ENCODE data around the gene CFAP45.
A peak's percentile ranks its signal among the peaks of the same experiment; 100 is the strongest.

Gene CFAP45

DNA sequence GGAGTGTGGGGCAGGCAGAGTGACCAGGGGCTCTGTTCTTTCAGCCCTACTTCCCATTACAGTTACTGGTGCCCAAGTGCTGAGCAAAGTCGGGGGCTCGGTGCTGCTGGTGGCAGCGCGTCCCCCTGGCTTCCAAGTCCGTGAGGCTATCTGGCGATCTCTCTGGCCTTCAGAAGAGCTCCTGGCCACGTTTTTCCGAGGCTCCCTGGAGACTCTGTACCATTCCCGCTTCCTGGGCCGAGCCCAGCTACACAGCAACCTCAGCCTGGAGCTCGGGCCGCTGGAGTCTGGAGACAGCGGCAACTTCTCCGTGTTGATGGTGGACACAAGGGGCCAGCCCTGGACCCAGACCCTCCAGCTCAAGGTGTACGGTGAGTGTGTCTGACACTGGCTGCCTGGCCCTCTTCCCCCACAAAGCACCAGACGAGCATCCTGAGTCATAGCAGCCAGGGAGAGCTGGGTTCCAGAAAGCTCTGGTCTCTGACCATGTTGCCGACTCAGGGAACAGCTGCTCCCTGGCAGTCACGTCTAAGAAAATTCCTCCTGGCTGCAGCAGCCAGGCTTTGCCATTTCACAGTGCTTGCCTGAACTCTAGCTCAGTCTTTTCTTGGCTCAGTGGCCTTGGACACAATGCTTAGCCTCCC is 70.0 kb downstream of the CFAP45 start:
- DNase-seq (ENCODE audit: low read depth in 2 of 3, low spot score in 2 of 3), result no peak

DNA sequence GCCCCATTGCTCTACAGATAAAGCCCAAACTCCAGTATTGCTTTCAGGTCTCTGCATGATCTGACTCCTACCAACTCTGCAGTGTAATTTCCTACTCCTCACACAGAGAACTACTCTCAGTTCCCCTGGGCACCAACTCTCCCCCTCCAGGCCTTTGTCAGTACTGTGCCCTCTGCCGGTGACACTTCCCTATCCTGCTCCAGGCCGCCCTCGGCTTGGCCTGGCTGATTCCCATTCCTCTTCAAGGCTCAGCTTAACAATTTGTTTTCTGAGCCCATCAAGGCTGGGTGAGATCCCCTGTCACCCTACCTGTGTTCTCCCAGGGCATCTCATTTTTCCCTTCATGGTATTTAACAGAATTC is 70.7 kb downstream of the CFAP45 start:
- no peak for DNase-seq (ENCODE audit: low read depth in 2 of 3, low spot score in 2 of 3)

DNA sequence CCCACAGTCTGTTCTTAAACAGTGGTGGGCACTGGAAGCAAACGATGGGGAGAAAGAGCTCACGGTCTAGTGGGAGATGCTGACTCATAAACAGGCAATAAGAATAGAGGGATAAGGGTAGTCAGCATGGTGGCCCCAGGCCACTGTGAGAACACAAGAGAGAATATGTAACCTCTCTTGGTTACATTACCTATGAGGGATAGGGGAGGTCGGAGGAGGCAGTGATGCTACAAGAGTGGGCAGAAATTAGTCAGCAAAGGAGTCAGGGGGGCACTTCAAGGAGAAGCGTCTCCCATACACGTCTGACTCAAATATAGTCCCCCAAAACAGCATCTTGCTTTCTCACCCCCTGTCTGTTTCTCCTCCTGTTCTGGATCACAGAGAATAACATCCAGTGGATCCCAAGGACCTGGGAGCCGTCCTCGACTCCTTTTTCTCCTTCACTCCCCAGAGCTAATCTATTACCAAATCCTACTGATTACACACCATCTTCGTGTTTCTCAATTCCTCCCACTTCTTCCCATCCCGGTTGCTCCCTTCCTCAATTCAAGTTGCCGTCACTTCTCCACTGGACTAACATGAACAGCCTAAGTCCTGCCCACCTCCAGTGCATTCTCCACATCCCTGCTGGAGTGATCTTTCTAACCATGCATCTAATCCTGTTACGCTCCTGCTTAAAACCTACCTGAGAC is 71.2 kb downstream of the CFAP45 start:
- DNase-seq (ENCODE audit: low read depth in 2 of 3, low spot score in 2 of 3), result no peak

DNA sequence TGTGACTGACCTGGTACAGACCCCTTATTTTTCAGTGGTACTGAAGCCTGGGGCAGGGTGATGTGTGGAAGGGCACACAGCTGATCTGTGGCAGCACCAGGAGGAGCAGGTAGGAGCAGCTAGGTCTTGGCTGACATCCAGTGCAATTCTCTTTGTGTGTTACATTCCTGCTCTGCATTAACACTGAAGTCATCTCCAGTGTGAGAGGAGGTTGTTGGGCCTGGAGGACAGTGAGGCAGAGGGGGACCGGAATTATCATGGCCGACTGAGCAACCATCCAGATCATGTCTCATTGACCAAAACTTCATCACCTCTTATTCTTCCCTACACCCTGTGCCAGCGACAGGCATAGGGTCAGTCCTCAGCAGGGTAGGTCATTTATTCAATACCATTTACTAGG is 71.8 kb downstream of the CFAP45 start:
- no peak for DNase-seq (ENCODE audit: low read depth in 2 of 3, low spot score in 2 of 3)

DNA sequence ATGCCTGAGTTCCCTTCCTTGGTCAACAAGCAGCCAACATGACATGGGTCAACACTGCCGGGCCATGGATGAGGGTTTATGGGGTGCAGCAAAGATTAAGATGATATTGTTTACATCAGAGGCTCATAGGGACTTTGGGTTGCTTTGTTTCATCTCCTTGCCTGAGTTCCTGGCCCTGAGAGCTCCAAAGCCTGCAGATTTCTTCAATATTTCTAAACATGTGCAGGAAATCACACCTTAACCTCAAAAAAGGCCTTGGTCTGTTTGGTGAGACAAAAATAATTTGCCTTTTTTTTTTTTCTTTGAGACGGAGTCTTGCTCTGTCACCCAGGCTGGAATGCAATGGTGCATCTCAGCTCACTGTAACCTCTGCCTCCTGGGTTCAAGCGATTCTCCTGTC is 72.4 kb downstream of the CFAP45 start:
- DNase-seq (ENCODE audit: low read depth in 2 of 3, low spot score in 2 of 3), result no peak

DNA sequence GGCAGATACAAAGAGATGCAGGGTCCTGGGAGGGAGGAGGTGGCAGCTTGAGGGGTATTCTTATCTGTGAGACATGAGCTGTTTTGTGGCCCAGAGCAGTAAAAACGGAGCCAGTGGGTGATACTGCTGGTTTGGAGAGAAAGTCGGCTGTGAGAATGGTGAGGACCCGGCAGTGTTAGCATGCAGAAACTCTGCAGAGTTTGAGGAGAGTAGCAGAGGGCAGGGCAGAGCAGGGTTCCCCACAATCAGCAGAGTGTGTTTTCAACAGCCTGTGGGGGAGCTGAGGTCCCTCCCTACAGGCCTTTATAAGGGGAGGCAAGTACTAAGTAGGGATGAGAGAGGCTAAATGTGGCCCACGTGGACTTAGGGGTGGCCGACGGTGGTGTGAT is 72.9 kb downstream of the CFAP45 start:
- no peak for DNase-seq (ENCODE audit: low read depth in 2 of 3, low spot score in 2 of 3)

DNA sequence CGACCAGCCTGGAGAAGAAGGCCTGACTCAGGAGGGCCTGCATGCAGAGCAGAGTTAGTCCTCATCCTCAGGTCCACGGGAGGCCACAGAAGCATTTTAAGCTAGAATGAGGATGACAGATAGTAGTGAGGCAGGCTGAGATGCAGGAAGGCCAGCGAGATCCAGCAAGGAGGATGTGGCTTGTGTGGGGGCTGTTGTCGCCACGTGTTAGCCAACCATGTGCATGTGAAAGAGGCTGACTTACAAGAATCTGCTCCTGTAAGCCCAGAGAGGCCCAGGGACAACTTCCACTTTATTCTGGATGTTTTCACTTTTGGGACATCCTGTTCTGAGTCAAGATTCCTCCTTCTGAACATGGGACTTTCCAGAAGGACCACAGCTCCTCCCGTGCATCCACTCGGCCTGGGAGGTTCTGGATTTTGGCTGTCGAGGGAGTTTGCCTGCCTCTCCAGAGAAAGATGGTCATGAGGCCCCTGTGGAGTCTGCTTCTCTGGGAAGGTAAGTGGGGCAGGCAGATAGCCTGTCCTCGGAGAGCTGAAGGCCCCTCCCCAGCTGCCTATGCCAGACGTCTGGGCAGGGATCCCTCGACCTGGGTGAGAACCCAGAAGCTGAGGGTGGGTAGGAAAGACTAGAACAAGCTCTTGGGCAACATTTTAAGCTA is 73.4 kb downstream of the CFAP45 start, which contains the start of gene SLAMF8:
Gene SLAMF8 (plus strand): TSS at position 433 of the 661 bp plus-strand sequence. CDS start 26 bp downstream, at position 459.
- DNase-seq (ENCODE audit: low read depth in 2 of 3, low spot score in 2 of 3), result peak; percentile 20 to 32 (median 25)

DNA sequence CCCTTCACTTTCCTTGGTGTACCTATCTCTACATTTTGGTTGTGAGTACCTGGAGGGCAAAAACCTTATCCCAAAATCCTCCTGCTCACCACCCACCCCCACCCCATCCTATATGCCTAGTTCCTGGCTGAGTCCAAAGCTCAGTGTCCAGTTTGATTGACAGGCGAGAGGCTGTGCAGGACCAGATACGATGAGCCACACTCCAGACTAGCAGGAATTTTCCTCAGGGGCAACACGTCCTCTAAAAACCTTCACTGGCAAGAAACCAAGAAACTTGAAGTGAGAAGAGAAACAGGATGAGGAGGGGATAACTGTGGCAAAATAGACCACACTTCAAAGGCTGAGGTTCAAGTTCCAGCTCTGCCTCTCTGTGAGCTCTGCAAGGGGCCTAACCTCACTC is 74.4 kb downstream of the CFAP45 start:
- DNase-seq (ENCODE audit: low read depth in 2 of 3, low spot score in 2 of 3), result no peak

DNA sequence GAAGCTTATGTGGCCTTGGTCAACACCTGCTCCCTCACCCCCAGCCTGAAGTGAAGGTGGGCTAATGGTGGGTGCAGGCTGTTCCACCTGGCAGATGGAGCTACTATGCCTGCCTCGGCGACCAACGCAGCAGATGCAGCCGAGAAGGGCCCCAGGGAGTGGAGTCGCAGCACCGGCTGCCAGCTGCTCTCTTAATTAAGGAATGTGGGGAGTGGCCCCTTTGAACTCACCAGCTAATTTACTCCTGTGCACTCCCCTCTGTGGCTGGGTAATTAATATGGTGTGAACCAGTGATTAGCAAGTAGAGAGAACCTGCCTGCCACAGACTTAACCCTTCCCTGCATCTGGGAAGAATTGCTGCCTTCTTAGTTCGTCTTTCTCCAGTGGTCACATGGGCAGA is 76.6 kb downstream of the CFAP45 start:
- no peak for DNase-seq (ENCODE audit: low read depth in 2 of 3, low spot score in 2 of 3)
